Colonic mucosa (tissue), 4 donors: ENCODE results near the gene UACA. TPM values are rescaled to one million over a fixed set of nuclear protein-coding genes. Genes with fewer than 3 reads are reported as not detected.

ENCODE experiments used
- DNase-seq: peaks from one replicate; pipeline ENCODE4 v3.0.0-alpha.2; 2020
- H3K27ac ChIP-seq: fragments of 200-600 bp; one replicate; pipeline ENCODE4 v1.8.0; 2021
- H3K27me3 ChIP-seq: fragments of 200-600 bp; one replicate; pipeline ENCODE4 v1.8.0; 2021
- H3K36me3 ChIP-seq: fragments of 200-600 bp; one replicate; pipeline ENCODE4 v1.8.0; 2021
- H3K4me1 ChIP-seq: fragments of 200-600 bp; one replicate; pipeline ENCODE4 v1.8.0; 2021; ENCODE audit warnings: mild to moderate bottlenecking
- H3K4me3 ChIP-seq: fragments of 200-600 bp; one replicate; pipeline ENCODE4 v1.8.0; 2021
- H3K9ac ChIP-seq, 2 donors: one replicate each; pipeline ENCODE4 v1.7.0; 2013; ENCODE audit warnings: control low read depth in 2 of 2, low read depth in 2 of 2, low read length in 2 of 2
- H3K9me3 ChIP-seq: fragments of 200-600 bp; one replicate; pipeline ENCODE4 v1.8.0; 2021
- intact Hi-C: fragments of 100-400 bp; cut with DNase I; formaldehyde crosslinking; loops from one replicate; pipeline ENCODE4 v1.14.1; 2022
- total RNA-seq, 2 donors: library from RNA; stranded (reverse); fragmentation: NEBNext Ultra II Directional in 1 of 2; extraction: Animal tissue kit (Norgen Biotek cat#: 25700) in 1 of 2; gene quantifications; one replicate each; pipeline ENCODE4 v1.2.1, GENCODE V29; 2021
- TF ChIP-seq, protein P1 (sequence below): fragments of 200-600 bp; IDR thresholded peaks from one replicate; pipeline ENCODE4 v1.8.0; 2022; ENCODE audit warnings: antibody characterized with exemption, mild to moderate bottlenecking
- donor health status: healthy.
- donor health status: DM: no; HTN: no; CAD: no.
- donor health status: DM: no; HTN: no; CAD: no.

Gene UACA
- total RNA-seq, 2 donors from 2014 or later: 55.4 to 57.3 TPM

DNA sequence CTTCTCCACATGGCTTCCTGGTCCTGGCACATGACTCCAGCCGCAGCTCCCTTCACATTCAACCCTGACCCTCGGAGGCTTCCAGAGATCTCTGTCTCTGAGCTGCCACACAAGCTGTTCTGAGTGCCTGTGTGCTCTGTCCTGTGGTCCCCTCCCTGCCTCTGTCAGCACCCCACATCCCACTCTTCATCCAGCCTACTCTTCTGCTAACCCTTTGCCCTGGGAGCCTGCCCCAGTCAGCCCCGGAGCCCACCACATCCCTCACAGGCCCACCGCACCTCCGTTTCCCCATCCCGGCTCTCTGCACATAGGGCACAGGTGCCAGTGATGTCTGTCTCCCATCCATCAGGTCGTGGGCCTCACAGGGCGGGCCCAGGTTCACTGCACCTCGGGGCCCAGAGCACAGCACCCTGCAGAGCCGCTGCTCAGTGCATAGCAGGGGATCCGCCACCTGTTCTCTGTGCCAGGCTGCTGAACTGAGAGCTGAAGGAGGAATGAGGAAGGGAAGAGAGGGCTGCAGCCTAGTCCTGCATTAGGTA lies 133.6 kb downstream of the UACA start:
- intact Hi-C loops: no loop called here
- no peaks in the 10 kb centered on the region for H3K36me3 ChIP-seq
- TF ChIP-seq, protein P1, sequence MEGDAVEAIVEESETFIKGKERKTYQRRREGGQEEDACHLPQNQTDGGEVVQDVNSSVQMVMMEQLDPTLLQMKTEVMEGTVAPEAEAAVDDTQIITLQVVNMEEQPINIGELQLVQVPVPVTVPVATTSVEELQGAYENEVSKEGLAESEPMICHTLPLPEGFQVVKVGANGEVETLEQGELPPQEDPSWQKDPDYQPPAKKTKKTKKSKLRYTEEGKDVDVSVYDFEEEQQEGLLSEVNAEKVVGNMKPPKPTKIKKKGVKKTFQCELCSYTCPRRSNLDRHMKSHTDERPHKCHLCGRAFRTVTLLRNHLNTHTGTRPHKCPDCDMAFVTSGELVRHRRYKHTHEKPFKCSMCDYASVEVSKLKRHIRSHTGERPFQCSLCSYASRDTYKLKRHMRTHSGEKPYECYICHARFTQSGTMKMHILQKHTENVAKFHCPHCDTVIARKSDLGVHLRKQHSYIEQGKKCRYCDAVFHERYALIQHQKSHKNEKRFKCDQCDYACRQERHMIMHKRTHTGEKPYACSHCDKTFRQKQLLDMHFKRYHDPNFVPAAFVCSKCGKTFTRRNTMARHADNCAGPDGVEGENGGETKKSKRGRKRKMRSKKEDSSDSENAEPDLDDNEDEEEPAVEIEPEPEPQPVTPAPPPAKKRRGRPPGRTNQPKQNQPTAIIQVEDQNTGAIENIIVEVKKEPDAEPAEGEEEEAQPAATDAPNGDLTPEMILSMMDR: no peak
- no peaks in the 10 kb centered on the region for H3K4me1 ChIP-seq
- H3K27ac ChIP-seq: no peak overlapping the region
- no peaks in the 10 kb centered on the region for H3K9me3 ChIP-seq
- H3K4me3 ChIP-seq: no peak overlapping the region
- no peak overlapping the region for H3K9ac ChIP-seq
- no peak for DNase-seq
- H3K27me3 ChIP-seq: no peaks in the 10 kb centered on the region

DNA sequence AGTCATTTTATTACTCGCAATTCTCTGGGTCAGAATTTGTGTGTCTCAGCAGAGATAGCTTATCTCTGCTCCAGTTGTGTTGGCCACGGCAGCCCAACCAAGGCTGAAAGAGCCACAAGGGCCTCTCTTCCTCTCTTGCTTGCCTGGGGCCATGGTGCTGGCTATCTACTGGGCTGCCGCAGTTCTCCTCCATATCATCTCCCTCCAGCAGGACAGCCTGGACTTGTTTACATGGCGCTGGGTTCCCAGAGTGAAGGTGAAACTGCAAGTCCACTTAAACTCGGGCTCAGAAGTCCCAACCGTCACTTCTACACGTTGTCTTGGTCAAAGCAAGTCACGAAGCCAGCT lies 134.8 kb downstream of the UACA start:
- Histone ChIP-seq H3K4me3 (no peak overlapping the region), H3K4me1 (no peaks in the 10 kb centered on the region), H3K9ac (no peak overlapping the region), H3K9me3 (no peaks in the 10 kb centered on the region), H3K27ac (no peak overlapping the region), H3K27me3 (no peaks in the 10 kb centered on the region), H3K36me3 (no peaks in the 10 kb centered on the region)
- DNase-seq: no peak
- intact Hi-C loops: no loop called here
- TF ChIP-seq, protein P1: no peak

DNA sequence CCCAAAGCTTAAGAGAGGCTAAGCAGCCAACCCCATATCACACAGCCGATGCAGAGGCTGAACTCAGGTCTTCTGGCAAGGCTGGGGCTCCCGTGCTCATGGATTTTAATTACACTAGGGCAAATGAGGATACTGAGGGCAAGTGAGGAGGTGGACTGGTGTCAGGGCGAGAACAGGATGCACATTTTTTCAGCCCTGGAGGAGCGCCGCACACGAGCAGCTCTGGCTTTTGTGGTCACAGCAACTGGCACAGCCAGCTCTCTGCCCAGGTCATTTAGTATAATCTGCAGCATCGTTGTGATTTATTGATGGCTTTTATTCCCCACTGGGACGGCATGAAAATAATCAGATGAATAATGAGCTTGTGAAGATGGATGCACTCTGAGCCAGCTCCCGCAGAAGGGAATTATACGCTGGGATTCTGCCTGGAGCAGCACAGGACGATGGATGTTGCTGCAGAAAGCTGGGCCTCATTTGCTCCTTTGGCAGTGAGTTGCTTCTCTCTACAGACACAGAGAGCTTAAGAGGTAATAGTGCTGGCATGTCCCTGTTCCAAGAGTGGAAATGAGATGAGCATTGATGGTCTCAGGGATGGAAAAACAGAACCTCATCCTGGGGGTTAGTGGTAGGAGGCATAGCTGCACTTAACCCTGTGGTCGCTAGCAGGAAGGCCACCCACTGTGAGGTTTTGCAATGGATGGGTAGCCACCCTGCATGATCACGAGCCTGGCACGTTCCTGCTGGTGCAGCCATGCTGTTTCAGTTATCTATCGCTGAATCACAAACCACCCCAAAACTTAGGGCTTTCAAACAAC lies 135.4 kb downstream of the UACA start:
- no peak overlapping the region for H3K27ac ChIP-seq
- TF ChIP-seq, protein P1: no peak
- H3K4me3 ChIP-seq: no peak overlapping the region
- H3K27me3 ChIP-seq: no peaks in the 10 kb centered on the region
- DNase-seq: no peak
- no peaks in the 10 kb centered on the region for H3K4me1 ChIP-seq
- H3K36me3 ChIP-seq: no peaks in the 10 kb centered on the region
- intact Hi-C loops: no loop called here
- H3K9me3 ChIP-seq: no peaks in the 10 kb centered on the region
- H3K9ac ChIP-seq: no peak overlapping the region

DNA sequence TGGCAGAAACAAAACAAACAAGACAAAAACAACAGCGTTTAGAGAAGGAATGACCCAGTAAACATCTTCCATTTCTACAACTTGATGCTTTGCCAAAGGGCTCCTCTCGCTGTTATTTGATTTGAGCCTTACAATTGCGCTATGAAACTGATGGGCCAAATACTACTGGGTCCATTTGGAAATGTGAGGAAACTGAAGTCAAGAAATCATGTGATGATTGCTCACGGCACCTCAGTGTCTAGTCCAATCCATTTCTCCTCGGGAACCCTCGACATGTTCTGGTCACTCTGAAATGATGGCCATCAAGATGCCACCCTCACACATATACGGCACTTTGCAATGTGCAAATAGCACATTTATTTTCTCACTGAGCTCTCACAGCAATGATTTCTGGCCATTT lies 136.0 kb downstream of the UACA start:
- Histone ChIP-seq H3K4me1 (no peaks in the 10 kb centered on the region), H3K27me3 (no peaks in the 10 kb centered on the region), H3K36me3 (no peaks in the 10 kb centered on the region), H3K4me3 (no peak overlapping the region), H3K9ac (no peak overlapping the region), H3K9me3 (no peaks in the 10 kb centered on the region), H3K27ac (no peak overlapping the region)
- intact Hi-C loops: no loop called here
- no peak for DNase-seq
- TF ChIP-seq, protein P1: no peak

DNA sequence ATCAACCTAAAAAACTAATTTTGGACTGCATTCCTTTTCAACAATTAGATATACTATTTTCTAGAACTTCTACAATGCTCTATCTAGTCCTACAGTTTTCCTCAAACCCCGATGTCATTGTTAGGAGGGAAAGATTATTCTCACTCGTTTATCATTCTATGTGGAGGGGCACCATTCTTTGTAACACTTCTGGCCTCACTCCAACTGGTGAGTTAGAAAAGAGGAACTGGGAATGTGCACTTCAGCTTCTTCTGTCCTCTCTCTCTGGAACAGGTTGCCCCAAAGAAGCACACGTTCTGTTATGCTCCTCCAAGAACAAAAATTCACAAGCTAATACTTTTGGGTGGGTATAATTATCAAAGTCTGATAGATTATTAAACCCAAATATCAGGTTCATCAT lies 137.9 kb downstream of the UACA start:
- DNase-seq: no peak
- TF ChIP-seq, protein P1: no peak

More for the DNA sequence above, 137.9 kb downstream of the UACA start:
- H3K4me1 ChIP-seq: no peaks in the 10 kb centered on the region
- H3K9me3 ChIP-seq: no peaks in the 10 kb centered on the region
- no peaks in the 10 kb centered on the region for H3K36me3 ChIP-seq
- H3K9ac ChIP-seq: no peak overlapping the region
- H3K4me3 ChIP-seq: no peak overlapping the region
- no peaks in the 10 kb centered on the region for H3K27me3 ChIP-seq
- no peak overlapping the region for H3K27ac ChIP-seq
- intact Hi-C loops: no loop called here
